ENCODE measurements around the gene TMEM87A.
"Not testable (repeated sequence)": the region's sequence is repeated elsewhere in the genome, so short reads cannot be mapped to it uniquely, and the experiment has no call there.

Gene TMEM87A

DNA sequence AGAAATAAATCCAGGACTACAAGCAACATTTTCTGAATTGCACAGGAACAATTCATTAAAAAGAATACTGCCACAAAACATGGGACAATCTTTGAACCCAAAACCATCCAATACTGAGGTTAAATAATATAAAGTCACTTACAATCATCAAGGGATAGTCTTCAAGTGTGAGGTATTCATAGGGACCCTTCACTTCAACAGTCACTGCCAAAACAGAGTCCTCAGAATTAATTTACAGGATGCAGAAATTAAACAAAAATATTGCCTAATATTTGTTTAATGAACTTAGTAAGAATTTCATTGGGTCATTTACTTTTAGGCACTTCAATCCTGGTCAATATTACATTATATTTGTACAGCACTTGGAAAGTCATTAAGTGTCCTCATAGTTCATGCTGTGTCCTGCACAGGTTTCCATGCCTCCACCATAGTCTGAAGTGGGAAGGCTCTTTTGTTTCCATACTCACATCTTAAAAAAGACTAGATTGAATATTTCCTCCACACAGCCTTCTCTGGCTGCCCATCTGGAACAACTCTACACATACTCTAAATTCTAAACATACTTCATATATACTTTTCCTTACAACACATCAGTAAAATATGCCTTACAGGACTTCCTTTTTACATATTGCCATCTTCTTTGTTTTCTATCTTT, 33.6 kb downstream of the TMEM87A start:
- TF ChIP-seq, protein P1, sequence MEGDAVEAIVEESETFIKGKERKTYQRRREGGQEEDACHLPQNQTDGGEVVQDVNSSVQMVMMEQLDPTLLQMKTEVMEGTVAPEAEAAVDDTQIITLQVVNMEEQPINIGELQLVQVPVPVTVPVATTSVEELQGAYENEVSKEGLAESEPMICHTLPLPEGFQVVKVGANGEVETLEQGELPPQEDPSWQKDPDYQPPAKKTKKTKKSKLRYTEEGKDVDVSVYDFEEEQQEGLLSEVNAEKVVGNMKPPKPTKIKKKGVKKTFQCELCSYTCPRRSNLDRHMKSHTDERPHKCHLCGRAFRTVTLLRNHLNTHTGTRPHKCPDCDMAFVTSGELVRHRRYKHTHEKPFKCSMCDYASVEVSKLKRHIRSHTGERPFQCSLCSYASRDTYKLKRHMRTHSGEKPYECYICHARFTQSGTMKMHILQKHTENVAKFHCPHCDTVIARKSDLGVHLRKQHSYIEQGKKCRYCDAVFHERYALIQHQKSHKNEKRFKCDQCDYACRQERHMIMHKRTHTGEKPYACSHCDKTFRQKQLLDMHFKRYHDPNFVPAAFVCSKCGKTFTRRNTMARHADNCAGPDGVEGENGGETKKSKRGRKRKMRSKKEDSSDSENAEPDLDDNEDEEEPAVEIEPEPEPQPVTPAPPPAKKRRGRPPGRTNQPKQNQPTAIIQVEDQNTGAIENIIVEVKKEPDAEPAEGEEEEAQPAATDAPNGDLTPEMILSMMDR (IDR thresholded peaks at IDR 0.05; ENCODE audit: low read depth, low read length, missing control alignments): no peak
- no peak overlapping the region for H3K4me3 ChIP-seq (replicated peaks; ENCODE audit: low read depth, low read length)
- no peak for DNase-seq (ENCODE audit: extremely low read depth, low read depth)

DNA sequence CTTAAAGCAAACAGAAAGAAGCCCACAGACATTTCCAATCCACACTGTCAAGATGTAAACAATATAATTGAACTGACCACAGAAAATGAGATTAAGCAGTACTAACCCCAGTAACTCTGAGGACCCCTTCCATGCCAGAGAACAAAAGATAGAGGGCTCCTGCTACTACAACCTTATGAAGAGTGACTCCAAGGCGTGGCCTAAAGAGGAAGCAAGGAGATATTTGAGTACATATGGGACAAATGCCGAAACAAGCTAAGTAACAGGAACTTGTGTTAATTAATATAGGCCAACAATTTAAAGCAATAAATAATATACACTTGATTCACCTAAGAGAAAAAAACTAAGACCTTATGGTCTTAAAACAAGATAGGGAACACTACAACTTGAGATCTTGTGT, 40.1 kb downstream of the TMEM87A start:
- TF ChIP-seq, protein P1 (IDR thresholded peaks at IDR 0.05; ENCODE audit: low read depth, low read length, missing control alignments): no peak
- H3K4me3 ChIP-seq (replicated peaks; ENCODE audit: low read depth, low read length): no peak overlapping the region
- no peak for DNase-seq (ENCODE audit: extremely low read depth, low read depth)

GRCh38 chr15:42232606-42233005, 40.6 kb downstream of the TMEM87A start:
- no peak for DNase-seq (ENCODE audit: extremely low read depth, low read depth)
- TF ChIP-seq, protein P1 (IDR thresholded peaks at IDR 0.05; ENCODE audit: low read depth, low read length, missing control alignments): no peak

GRCh38 chr15:42231088-42231487, 42.1 kb downstream of the TMEM87A start:
- no peak for DNase-seq (ENCODE audit: extremely low read depth, low read depth)
- no peak overlapping the region for H3K4me3 ChIP-seq (replicated peaks; ENCODE audit: low read depth, low read length)
- TF ChIP-seq, protein P1 (IDR thresholded peaks at IDR 0.05; ENCODE audit: low read depth, low read length, missing control alignments): no peak

More at GRCh38 chr15:42232606-42233005, 40.6 kb downstream of the TMEM87A start:
- H3K4me3 ChIP-seq (replicated peaks; ENCODE audit: low read depth, low read length): no peak overlapping the region

GRCh38 chr15:42228981-42229380, 44.3 kb downstream of the TMEM87A start:
- not testable (repeated sequence) for DNase-seq (ENCODE audit: extremely low read depth, low read depth); H3K4me3 ChIP-seq (replicated peaks; ENCODE audit: low read depth, low read length)

DNA sequence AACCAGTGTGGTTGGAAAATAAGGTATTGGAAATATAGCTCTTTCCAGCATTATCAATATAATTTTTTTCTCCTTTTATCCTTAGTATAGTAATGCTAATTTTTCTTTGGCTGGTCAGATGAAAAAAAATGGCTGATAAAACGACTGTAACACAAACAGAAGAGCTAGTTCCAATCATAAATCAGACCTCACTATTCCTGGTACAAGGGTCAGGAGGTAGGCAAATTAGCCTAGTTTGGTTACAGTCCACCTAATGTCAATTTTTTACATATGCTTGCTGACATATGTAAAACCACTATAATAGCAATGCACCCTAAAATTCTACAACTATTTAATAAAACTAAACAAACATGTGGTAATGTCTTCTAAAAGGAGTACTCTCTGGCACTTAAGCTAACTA, 45.2 kb downstream of the TMEM87A start:
- TF ChIP-seq, protein P1 (IDR thresholded peaks at IDR 0.05; ENCODE audit: low read depth, low read length, missing control alignments): no peak
- DNase-seq (ENCODE audit: extremely low read depth, low read depth): no peak
- no peak overlapping the region for H3K4me3 ChIP-seq (replicated peaks; ENCODE audit: low read depth, low read length)

DNA sequence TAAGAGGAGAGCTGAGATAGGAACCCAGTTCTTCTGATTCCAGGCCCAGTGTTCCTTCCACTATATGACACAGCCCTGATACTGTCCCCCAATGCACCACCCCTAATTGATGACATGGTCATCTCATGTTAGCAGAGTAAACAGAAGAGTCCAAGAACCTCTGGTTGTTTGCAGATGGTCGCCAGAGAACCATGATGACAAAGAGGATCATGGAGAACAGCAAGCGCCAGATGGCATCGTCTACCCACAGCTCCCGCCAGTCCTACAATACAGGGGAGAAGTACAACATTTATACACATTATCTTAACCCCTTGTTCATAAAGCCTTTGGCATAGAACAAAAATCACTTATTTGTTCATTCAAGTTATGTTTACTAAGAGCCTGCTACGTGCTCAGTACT, 46.6 kb downstream of the TMEM87A start:
- no peak for DNase-seq (ENCODE audit: extremely low read depth, low read depth)
- H3K4me3 ChIP-seq (replicated peaks; ENCODE audit: low read depth, low read length): no peak overlapping the region
- TF ChIP-seq, protein P1 (IDR thresholded peaks at IDR 0.05; ENCODE audit: low read depth, low read length, missing control alignments): no peak

Measured in HFF-Myc (cell line).